ENCODE results near the gene HLTF. TPM values are rescaled to one million over a fixed set of nuclear protein-coding genes. Genes with fewer than 3 reads are reported as not detected.

The HLTF gene
- total RNA-seq, 6 donors from 2014 or later, result 14.1 to 26.2 (median 19.0) TPM

DNA sequence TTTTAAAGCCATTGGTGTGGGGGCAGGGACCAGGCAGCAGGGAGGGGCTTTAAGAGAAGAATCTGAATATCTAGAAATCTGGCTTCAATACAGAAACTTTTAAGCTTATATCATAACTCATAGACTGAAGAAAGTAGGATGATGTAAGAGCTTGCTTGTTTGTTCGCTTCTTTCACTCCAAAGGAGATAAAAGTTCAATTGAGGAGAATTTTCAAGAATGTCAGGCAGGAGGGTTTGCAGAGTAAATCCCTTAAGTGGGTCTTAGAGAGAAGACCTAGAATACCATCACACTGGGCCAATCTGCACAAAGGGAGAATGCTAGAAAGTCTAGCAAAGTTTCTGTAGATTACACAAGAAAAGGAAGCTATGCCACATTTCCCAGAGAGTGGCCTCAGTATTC lies 4.1 kb upstream of the HLTF start:
- H3K4me3 ChIP-seq, result no peak overlapping the region
- ATAC-seq (ENCODE audit: low FRiP score in 2 of 2), result no peak
- 67 to 87% methylated on average over 1 of the region's 1 CpG for WGBS, 2 donors
- no peaks in the 10 kb centered on the region for H3K27me3 ChIP-seq
- H3K4me1 ChIP-seq, result peaks cover 0 to 12% (median 1%) of the 10 kb centered on the region in 4 donors
- no peaks in the 10 kb centered on the region for H3K36me3 ChIP-seq
- no peak for DNase-seq
- no peaks in the 10 kb centered on the region for H3K9me3 ChIP-seq
- no peak overlapping the region for H3K27ac ChIP-seq
- TF ChIP-seq, protein P1, sequence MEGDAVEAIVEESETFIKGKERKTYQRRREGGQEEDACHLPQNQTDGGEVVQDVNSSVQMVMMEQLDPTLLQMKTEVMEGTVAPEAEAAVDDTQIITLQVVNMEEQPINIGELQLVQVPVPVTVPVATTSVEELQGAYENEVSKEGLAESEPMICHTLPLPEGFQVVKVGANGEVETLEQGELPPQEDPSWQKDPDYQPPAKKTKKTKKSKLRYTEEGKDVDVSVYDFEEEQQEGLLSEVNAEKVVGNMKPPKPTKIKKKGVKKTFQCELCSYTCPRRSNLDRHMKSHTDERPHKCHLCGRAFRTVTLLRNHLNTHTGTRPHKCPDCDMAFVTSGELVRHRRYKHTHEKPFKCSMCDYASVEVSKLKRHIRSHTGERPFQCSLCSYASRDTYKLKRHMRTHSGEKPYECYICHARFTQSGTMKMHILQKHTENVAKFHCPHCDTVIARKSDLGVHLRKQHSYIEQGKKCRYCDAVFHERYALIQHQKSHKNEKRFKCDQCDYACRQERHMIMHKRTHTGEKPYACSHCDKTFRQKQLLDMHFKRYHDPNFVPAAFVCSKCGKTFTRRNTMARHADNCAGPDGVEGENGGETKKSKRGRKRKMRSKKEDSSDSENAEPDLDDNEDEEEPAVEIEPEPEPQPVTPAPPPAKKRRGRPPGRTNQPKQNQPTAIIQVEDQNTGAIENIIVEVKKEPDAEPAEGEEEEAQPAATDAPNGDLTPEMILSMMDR (IDR thresholded peaks at IDR 0.05), result no peak
- TF ChIP-seq EP300 (IDR thresholded peaks at IDR 0.05), result no peak
- TF ChIP-seq POLR2A (IDR thresholded peaks at IDR 0.05), result no peak
- TF ChIP-seq POLR2AphosphoS5 (IDR thresholded peaks at IDR 0.05), result no peak

DNA sequence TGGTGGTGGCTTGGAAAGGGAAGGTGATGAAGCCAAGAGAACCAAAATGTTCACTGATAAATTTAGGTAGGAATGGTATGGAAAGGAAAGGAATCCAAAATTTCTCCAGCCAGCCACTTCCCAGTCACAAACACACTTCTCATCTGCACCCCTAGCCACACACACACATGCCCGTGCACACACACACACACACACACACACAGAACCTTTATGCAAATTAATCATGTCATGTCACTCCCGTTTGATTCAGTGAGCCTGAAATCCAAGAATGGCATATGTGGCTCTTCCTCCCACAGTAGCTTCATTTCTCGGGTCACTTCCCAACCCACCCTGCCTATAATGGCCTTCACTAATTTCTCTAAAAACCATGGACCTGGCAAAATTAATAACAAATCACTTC lies 3.1 kb upstream of the HLTF start:
- H3K27me3 ChIP-seq, result no peaks in the 10 kb centered on the region
- 75 to 78% methylated on average over 2 to 3 of the region's 3 CpGs for WGBS, 2 donors
- H3K4me1 ChIP-seq, result peaks cover 4 to 19% (median 6%) of the 10 kb centered on the region in 4 donors
- no peak for DNase-seq
- H3K27ac ChIP-seq, result no peak overlapping the region
- no peaks in the 10 kb centered on the region for H3K9me3 ChIP-seq
- no peaks in the 10 kb centered on the region for H3K36me3 ChIP-seq
- no peak overlapping the region for H3K4me3 ChIP-seq
- ATAC-seq (ENCODE audit: low FRiP score in 2 of 2), result no peak
- TF ChIP-seq, protein P1 (IDR thresholded peaks at IDR 0.05), result no peak
- no peak for TF ChIP-seq EP300 (IDR thresholded peaks at IDR 0.05)
- no peak for TF ChIP-seq POLR2AphosphoS5 (IDR thresholded peaks at IDR 0.05)
- TF ChIP-seq POLR2A (IDR thresholded peaks at IDR 0.05), result no peak

DNA sequence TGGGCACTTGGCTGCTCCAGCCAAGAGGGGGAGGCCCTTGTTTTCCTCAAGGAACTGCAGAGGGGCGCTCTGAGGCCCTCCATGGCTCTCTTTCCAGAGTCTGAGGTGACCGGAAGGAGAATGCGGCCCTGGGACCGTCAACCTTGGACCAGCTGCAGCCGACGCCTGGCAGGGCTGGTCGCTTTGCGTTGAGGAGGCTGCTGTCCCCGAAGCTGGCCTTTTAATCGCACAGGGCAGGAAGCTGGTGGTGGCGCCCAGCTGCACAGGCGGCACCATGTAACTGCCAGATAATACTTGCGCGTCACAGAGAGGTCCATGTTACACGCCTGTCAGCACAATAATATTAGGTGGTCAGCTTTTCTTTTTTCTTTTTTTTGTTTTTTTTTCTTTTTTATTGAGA lies 875 bp upstream of the HLTF start:
- no peak overlapping the region for H3K27ac ChIP-seq
- no peaks in the 10 kb centered on the region for H3K27me3 ChIP-seq
- H3K4me1 ChIP-seq, result peaks cover 4 to 19% (median 6%) of the 10 kb centered on the region in 4 donors
- DNase-seq (peak in 1 of 2 donors; percentile 52), ATAC-seq (ENCODE audit: low FRiP score in 2 of 2) (no peak)
- no peak overlapping the region for H3K4me3 ChIP-seq
- 95 to 98% methylated on average over 15 of the region's 15 CpGs for WGBS, 2 donors
- H3K9me3 ChIP-seq, result no peaks in the 10 kb centered on the region
- TF ChIP-seq POLR2AphosphoS5 (IDR thresholded peaks at IDR 0.05) (no peak), EP300 (IDR thresholded peaks at IDR 0.05) (no peak), POLR2A (IDR thresholded peaks at IDR 0.05) (no peak)
- TF ChIP-seq, protein P1 (IDR thresholded peaks at IDR 0.05), result no peak
- H3K36me3 ChIP-seq, result no peaks in the 10 kb centered on the region

DNA sequence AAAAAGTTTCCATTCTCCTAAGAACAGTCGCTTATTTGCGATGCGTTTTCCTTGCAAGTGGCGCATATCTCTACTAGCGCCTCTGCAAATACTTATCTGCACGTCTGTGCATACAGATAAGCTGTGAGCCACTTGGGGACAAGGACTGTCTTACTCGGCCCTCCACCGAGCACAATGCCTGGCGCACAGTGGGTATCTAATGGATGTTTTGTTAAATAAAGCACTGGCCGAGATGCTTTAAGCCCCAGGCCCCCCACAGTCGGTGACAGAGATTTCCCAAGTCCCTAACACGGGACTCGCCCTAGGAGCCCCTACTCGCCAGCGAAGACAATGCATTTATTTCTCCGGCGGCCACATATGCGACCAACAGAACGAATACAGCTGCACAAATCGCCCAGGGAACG lies 503 bp downstream of the HLTF start:
- ATAC-seq (ENCODE audit: low FRiP score in 2 of 2), result peak; percentile 64 to 69

DNA sequence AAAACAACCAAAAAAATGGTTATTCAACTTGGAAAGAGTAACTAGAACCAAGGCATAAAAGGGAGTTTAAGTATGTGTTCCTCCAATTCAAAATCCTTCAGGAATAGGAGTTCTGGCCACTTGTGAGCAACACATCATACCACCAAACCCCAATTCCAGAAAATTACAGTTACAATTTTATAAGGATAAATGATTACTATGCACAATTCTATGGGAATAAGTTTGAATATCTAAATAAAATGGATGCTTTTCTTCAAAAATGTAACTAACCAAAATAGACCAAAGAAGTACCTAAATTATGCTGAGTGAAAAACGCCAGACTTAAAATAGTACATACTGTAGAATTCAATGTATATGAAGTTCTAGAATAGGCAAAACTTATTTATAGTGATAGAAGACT lies 4.6 kb downstream of the HLTF start:
- no peak overlapping the region for H3K4me3 ChIP-seq
- DNase-seq (no peak), ATAC-seq (ENCODE audit: low FRiP score in 2 of 2) (no peak)
- no peak overlapping the region for H3K27ac ChIP-seq
- TF ChIP-seq POLR2AphosphoS5 (IDR thresholded peaks at IDR 0.05) (no peak), EP300 (IDR thresholded peaks at IDR 0.05) (no peak), POLR2A (IDR thresholded peaks at IDR 0.05) (no peak)
- TF ChIP-seq, protein P1 (IDR thresholded peaks at IDR 0.05), result no peak
- H3K9me3 ChIP-seq, result no peaks in the 10 kb centered on the region
- no peaks in the 10 kb centered on the region for H3K27me3 ChIP-seq
- H3K4me1 ChIP-seq, result peaks cover 4 to 15% (median 7%) of the 10 kb centered on the region in 4 donors
- WGBS, 2 donors, result 96 to 100% methylated on average over 1 of the region's 1 CpG
- H3K36me3 ChIP-seq, result no peaks in the 10 kb centered on the region

More for the DNA sequence above, 503 bp downstream of the HLTF start:
- H3K27ac ChIP-seq, result peak overlapping the region in 3 of 4 donors; percentile 43 to 80 (median 61)
- DNase-seq, result no peak
- peaks cover 4 to 19% (median 6%) of the 10 kb centered on the region in 4 donors for H3K4me1 ChIP-seq
- no peaks in the 10 kb centered on the region for H3K36me3 ChIP-seq
- no peak for TF ChIP-seq EP300 (IDR thresholded peaks at IDR 0.05)
- no peak for TF ChIP-seq POLR2AphosphoS5 (IDR thresholded peaks at IDR 0.05)
- TF ChIP-seq POLR2A (IDR thresholded peaks at IDR 0.05), result no peak
- no peaks in the 10 kb centered on the region for H3K27me3 ChIP-seq
- peak overlapping the region; percentile 73 to 90 (median 84) for H3K4me3 ChIP-seq
- no peaks in the 10 kb centered on the region for H3K9me3 ChIP-seq
- WGBS, 2 donors, result 0 to 1% methylated on average over 18 to 19 of the region's 21 CpGs
